ENCODE data around the gene ABCB11.

Gene ABCB11

GRCh38 chr2:169031202-169031601 lies at the start of gene ABCB11:
Gene ABCB11, minus strand, starts transcription at chr2:169031324. Its CDS starts 13,199 bp downstream, at chr2:169018125.
- Histone ChIP-seq H3K4me1 (ENCODE audit: control insufficient read depth in 1 of 2, insufficient read depth in 2 of 2, low read length in 2 of 2) (no peaks in the 10 kb centered on the region), H3K36me3 (ENCODE audit: control insufficient read depth in 1 of 2, insufficient read depth in 2 of 2, low read length in 2 of 2) (no peaks in the 10 kb centered on the region), H3K27me3 (ENCODE audit: low read depth, low read length) (no peaks in the 10 kb centered on the region), H3K27ac (ENCODE audit: low read length) (no peak within 1 kb of the TSS), H3K9me3 (ENCODE audit: control insufficient read depth in 1 of 2, low read length in 2 of 2) (peaks cover 0 to 3% of the 10 kb centered on the region in 2 donors), H3K4me3 (ENCODE audit: low read depth in 1 of 2, low read length in 2 of 2) (no peak within 1 kb of the TSS)

- no peaks in the 10 kb centered on the region for H3K9me3 ChIP-seq (ENCODE audit: control insufficient read depth in 1 of 2, low read length in 2 of 2)
- H3K4me3 ChIP-seq (ENCODE audit: low read depth in 1 of 2, low read length in 2 of 2) = no peak overlapping the region
- H3K4me1 ChIP-seq (ENCODE audit: control insufficient read depth in 1 of 2, insufficient read depth in 2 of 2, low read length in 2 of 2) = no peaks in the 10 kb centered on the region
- no peaks in the 10 kb centered on the region for H3K36me3 ChIP-seq (ENCODE audit: control insufficient read depth in 1 of 2, insufficient read depth in 2 of 2, low read length in 2 of 2)
- H3K27me3 ChIP-seq (ENCODE audit: low read depth, low read length) = no peaks in the 10 kb centered on the region
- no peak overlapping the region for H3K27ac ChIP-seq (ENCODE audit: low read length)
Observed at GRCh38 chr2:169080250-169081069, 49.3 kb upstream of the ABCB11 start.

GRCh38 chr2:169077674-169078240 lies 46.6 kb upstream of the ABCB11 start:
- Histone ChIP-seq H3K27ac (ENCODE audit: low read length) (no peak overlapping the region), H3K36me3 (ENCODE audit: control insufficient read depth in 1 of 2, insufficient read depth in 2 of 2, low read length in 2 of 2) (no peaks in the 10 kb centered on the region), H3K9me3 (ENCODE audit: control insufficient read depth in 1 of 2, low read length in 2 of 2) (no peaks in the 10 kb centered on the region), H3K4me3 (ENCODE audit: low read depth in 1 of 2, low read length in 2 of 2) (no peak overlapping the region), H3K4me1 (ENCODE audit: control insufficient read depth in 1 of 2, insufficient read depth in 2 of 2, low read length in 2 of 2) (no peaks in the 10 kb centered on the region), H3K27me3 (ENCODE audit: low read depth, low read length) (no peaks in the 10 kb centered on the region)

- H3K9me3 ChIP-seq (ENCODE audit: control insufficient read depth in 1 of 2, low read length in 2 of 2) = no peaks in the 10 kb centered on the region
- no peaks in the 10 kb centered on the region for H3K36me3 ChIP-seq (ENCODE audit: control insufficient read depth in 1 of 2, insufficient read depth in 2 of 2, low read length in 2 of 2)
- H3K4me3 ChIP-seq (ENCODE audit: low read depth in 1 of 2, low read length in 2 of 2) = no peak overlapping the region
- no peaks in the 10 kb centered on the region for H3K27me3 ChIP-seq (ENCODE audit: low read depth, low read length)
- H3K27ac ChIP-seq (ENCODE audit: low read length) = no peak overlapping the region
- H3K4me1 ChIP-seq (ENCODE audit: control insufficient read depth in 1 of 2, insufficient read depth in 2 of 2, low read length in 2 of 2) = no peaks in the 10 kb centered on the region
Observed at GRCh38 chr2:169073963-169074751, 43.0 kb upstream of the ABCB11 start.

- Histone ChIP-seq H3K27me3 (ENCODE audit: low read depth, low read length) (no peaks in the 10 kb centered on the region), H3K9me3 (ENCODE audit: control insufficient read depth in 1 of 2, low read length in 2 of 2) (no peaks in the 10 kb centered on the region), H3K36me3 (ENCODE audit: control insufficient read depth in 1 of 2, insufficient read depth in 2 of 2, low read length in 2 of 2) (no peaks in the 10 kb centered on the region), H3K4me1 (ENCODE audit: control insufficient read depth in 1 of 2, insufficient read depth in 2 of 2, low read length in 2 of 2) (no peaks in the 10 kb centered on the region), H3K4me3 (ENCODE audit: low read depth in 1 of 2, low read length in 2 of 2) (no peak overlapping the region), H3K27ac (ENCODE audit: low read length) (no peak overlapping the region)
Observed at GRCh38 chr2:169073211-169073962, 42.3 kb upstream of the ABCB11 start.

GRCh38 chr2:169072163-169072925 lies 41.2 kb upstream of the ABCB11 start:
- H3K27me3 ChIP-seq (ENCODE audit: low read depth, low read length) = no peaks in the 10 kb centered on the region

GRCh38 chr2:169071455-169071854 lies 40.3 kb upstream of the ABCB11 start:
- Histone ChIP-seq H3K36me3 (ENCODE audit: control insufficient read depth in 1 of 2, insufficient read depth in 2 of 2, low read length in 2 of 2) (no peaks in the 10 kb centered on the region), H3K27ac (ENCODE audit: low read length) (no peak overlapping the region), H3K4me3 (ENCODE audit: low read depth in 1 of 2, low read length in 2 of 2) (no peak overlapping the region), H3K9me3 (ENCODE audit: control insufficient read depth in 1 of 2, low read length in 2 of 2) (no peaks in the 10 kb centered on the region), H3K4me1 (ENCODE audit: control insufficient read depth in 1 of 2, insufficient read depth in 2 of 2, low read length in 2 of 2) (no peaks in the 10 kb centered on the region), H3K27me3 (ENCODE audit: low read depth, low read length) (no peaks in the 10 kb centered on the region)

More at GRCh38 chr2:169072163-169072925, 41.2 kb upstream of the ABCB11 start:
- H3K4me1 ChIP-seq (ENCODE audit: control insufficient read depth in 1 of 2, insufficient read depth in 2 of 2, low read length in 2 of 2) = no peaks in the 10 kb centered on the region
- no peaks in the 10 kb centered on the region for H3K9me3 ChIP-seq (ENCODE audit: control insufficient read depth in 1 of 2, low read length in 2 of 2)
- peak overlapping the region; percentile 6 for H3K27ac ChIP-seq (ENCODE audit: low read length)
- no peaks in the 10 kb centered on the region for H3K36me3 ChIP-seq (ENCODE audit: control insufficient read depth in 1 of 2, insufficient read depth in 2 of 2, low read length in 2 of 2)
- H3K4me3 ChIP-seq (ENCODE audit: low read depth in 1 of 2, low read length in 2 of 2) = no peak overlapping the region

- H3K36me3 ChIP-seq (ENCODE audit: control insufficient read depth in 1 of 2, insufficient read depth in 2 of 2, low read length in 2 of 2) = no peaks in the 10 kb centered on the region
- H3K27me3 ChIP-seq (ENCODE audit: low read depth, low read length) = no peaks in the 10 kb centered on the region
- H3K27ac ChIP-seq (ENCODE audit: low read length) = no peak overlapping the region
- no peaks in the 10 kb centered on the region for H3K9me3 ChIP-seq (ENCODE audit: control insufficient read depth in 1 of 2, low read length in 2 of 2)
- H3K4me1 ChIP-seq (ENCODE audit: control insufficient read depth in 1 of 2, insufficient read depth in 2 of 2, low read length in 2 of 2) = no peaks in the 10 kb centered on the region
- no peak overlapping the region for H3K4me3 ChIP-seq (ENCODE audit: low read depth in 1 of 2, low read length in 2 of 2)
Observed at GRCh38 chr2:169069833-169070232, 38.7 kb upstream of the ABCB11 start.

GRCh38 chr2:169069341-169069740 lies 38.2 kb upstream of the ABCB11 start, which contains the start of gene DHRS9:
Gene DHRS9, plus strand, starts transcription at chr2:169069563. Its CDS starts 12,019 bp downstream, at chr2:169081582.
- H3K27ac ChIP-seq (ENCODE audit: low read length) = no peak within 1 kb of the TSS

GRCh38 chr2:169066897-169067296 lies 35.8 kb upstream of the ABCB11 start:
- Histone ChIP-seq H3K27me3 (ENCODE audit: low read depth, low read length) (no peaks in the 10 kb centered on the region), H3K9me3 (ENCODE audit: control insufficient read depth in 1 of 2, low read length in 2 of 2) (no peaks in the 10 kb centered on the region), H3K36me3 (ENCODE audit: control insufficient read depth in 1 of 2, insufficient read depth in 2 of 2, low read length in 2 of 2) (no peaks in the 10 kb centered on the region), H3K4me1 (ENCODE audit: control insufficient read depth in 1 of 2, insufficient read depth in 2 of 2, low read length in 2 of 2) (no peaks in the 10 kb centered on the region), H3K4me3 (ENCODE audit: low read depth in 1 of 2, low read length in 2 of 2) (no peak overlapping the region), H3K27ac (ENCODE audit: low read length) (no peak overlapping the region)

More at GRCh38 chr2:169069341-169069740, 38.2 kb upstream of the ABCB11 start, which contains the start of gene DHRS9:
- Histone ChIP-seq H3K4me3 (ENCODE audit: low read depth in 1 of 2, low read length in 2 of 2) (no peak within 1 kb of the TSS), H3K27me3 (ENCODE audit: low read depth, low read length) (no peaks in the 10 kb centered on the region), H3K36me3 (ENCODE audit: control insufficient read depth in 1 of 2, insufficient read depth in 2 of 2, low read length in 2 of 2) (no peaks in the 10 kb centered on the region), H3K9me3 (ENCODE audit: control insufficient read depth in 1 of 2, low read length in 2 of 2) (no peaks in the 10 kb centered on the region), H3K4me1 (ENCODE audit: control insufficient read depth in 1 of 2, insufficient read depth in 2 of 2, low read length in 2 of 2) (no peaks in the 10 kb centered on the region)
